Panc1 (cell line): ENCODE data around the gene EIF3L.

Experiments
- CTCF ChIP-seq: fragments of 450-650 bp; IDR thresholded peaks from 2 replicates; pipeline ENCODE4 v1.5.1; 2017; ENCODE audit warnings: mild to moderate bottlenecking
- POLR2AphosphoS5 ChIP-seq: IDR thresholded peaks from 2 replicates; pipeline ENCODE4 v1.6.1; 2012; ENCODE audit warnings: mild to moderate bottlenecking, low read depth, low read length, moderate library complexity
- REST ChIP-seq, 2 experiments: IDR thresholded peaks; 2 replicates each; pipeline ENCODE4 v1.6.1; 2011 to 2012; ENCODE audit warnings: low read depth in 2 of 2, control low read depth in 1 of 2, low read length in 1 of 2, mild to moderate bottlenecking in 1 of 2, moderate library complexity in 1 of 2; ENCODE audit not compliant: insufficient read depth in 1 of 2
- SIN3A ChIP-seq: IDR thresholded peaks from 2 replicates; pipeline ENCODE4 v1.6.1; 2012; ENCODE audit warnings: low read depth, mild to moderate bottlenecking, low read length, moderate library complexity, borderline replicate concordance; ENCODE audit not compliant: insufficient read depth

GRCh38 chr22:37816543-37817180, 32.6 kb upstream of the EIF3L start:
- TF ChIP-seq CTCF: no peak
- TF ChIP-seq REST (IDR thresholded peaks at IDR 0.05; ENCODE audit: insufficient read depth in 1 of 2, low read depth in 2 of 2, low read length in 1 of 2): no peak
- TF ChIP-seq POLR2AphosphoS5: no peak
- no peak for TF ChIP-seq SIN3A
